Umbilical cord (tissue), 2 donors: ENCODE measurements around the gene RAB8B. TPM values are rescaled to one million over a fixed set of nuclear protein-coding genes. Genes with fewer than 3 reads are reported as not detected.

ENCODE experiments used
- DNase-seq: peaks from one replicate; pipeline ENCODE4 v3.0.0-alpha.2; 2015; ENCODE audit warnings: low spot score
- total RNA-seq: library from RNA; depleted of rRNA; stranded (reverse); fragments of >200 nt; gene quantifications from one replicate; pipeline ENCODE4 v1.2.3, GENCODE V29; 2014; ENCODE audit warnings: low replicate concordance; ENCODE audit not compliant: insufficient read depth

The RAB8B gene
- total RNA-seq, 1 donor from 2014 or later = 89.1 TPM

DNA sequence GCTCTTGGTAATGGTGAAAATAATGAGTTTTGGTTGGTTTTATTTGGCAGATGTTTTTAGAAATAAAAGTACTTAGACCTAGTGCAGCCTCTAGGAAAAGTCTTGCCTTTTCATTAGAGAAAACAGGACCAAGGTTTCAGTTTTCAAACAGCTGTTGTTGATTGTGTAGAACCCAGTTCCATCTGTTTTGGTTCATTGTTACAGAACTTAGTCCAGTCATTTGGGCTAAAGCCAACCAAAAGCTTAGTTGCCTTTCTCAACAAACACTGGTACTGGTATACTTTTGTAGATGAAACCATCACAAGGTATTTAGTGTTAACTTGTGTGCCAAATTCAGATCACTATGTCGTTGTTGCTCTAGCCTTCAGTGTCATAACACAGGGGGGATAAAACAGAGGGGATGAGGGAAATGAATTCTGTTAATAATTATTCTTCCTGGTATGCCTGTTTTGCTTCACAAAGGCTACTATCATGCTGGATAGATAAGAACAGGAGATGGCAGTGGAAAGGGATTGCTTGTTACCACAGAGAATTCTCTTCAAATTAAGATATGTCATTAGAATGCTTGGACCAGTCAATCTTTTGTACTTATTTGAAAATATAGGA is 75.4 kb downstream of the RAB8B start:
- DNase-seq = no peak

DNA sequence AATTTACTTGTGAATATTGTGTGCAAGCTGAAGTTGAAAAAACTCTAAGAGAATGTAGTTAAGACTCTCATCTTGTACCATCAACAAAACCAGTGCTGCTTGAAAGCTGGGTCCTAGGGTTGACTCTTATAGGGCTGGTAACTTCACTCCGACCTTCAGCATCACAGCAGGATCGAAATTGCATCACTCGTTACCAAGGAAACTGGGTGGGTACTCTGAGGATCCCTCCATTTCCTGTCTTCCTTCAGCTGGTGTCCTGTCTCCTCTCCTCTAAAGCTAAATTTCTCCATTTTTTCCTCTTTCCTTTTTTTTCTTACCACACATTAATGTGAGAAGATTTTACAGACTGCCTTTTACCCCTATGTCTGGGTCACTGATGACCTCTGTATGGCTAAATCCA is 85.0 kb downstream of the RAB8B start:
- DNase-seq = no peak

DNA sequence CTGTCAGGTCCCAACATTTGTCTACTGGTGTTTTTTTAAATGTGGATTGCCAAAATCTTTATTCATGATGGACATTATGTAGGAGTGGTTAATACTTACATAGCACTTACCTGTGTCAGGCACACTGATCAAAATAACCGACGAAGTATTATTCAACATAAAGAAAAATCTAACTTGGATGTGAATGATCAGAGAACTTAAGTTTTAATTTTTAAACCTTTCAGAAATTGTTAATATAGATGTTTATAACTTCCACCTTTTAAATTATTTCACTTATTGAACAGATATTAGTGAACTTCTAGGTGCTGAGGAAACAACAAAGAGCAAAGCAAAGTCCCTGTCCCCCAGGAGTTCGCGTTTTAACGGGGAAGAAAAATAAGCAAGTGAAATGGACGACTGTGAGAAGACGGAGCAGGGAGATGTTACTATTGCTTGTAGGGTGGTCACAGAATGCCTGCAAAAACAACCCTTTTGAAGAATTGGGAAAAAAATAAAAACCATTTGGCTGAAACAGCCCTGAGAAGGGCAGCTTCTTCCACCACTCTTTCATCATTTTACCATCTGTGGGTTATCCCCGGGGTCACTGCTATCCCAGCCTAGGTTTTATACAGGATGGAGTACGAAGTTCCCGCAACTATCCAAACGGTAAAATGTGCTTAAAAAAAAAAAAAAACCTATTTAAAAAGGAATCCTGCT is 87.1 kb downstream of the RAB8B start:
- DNase-seq = no peak

DNA sequence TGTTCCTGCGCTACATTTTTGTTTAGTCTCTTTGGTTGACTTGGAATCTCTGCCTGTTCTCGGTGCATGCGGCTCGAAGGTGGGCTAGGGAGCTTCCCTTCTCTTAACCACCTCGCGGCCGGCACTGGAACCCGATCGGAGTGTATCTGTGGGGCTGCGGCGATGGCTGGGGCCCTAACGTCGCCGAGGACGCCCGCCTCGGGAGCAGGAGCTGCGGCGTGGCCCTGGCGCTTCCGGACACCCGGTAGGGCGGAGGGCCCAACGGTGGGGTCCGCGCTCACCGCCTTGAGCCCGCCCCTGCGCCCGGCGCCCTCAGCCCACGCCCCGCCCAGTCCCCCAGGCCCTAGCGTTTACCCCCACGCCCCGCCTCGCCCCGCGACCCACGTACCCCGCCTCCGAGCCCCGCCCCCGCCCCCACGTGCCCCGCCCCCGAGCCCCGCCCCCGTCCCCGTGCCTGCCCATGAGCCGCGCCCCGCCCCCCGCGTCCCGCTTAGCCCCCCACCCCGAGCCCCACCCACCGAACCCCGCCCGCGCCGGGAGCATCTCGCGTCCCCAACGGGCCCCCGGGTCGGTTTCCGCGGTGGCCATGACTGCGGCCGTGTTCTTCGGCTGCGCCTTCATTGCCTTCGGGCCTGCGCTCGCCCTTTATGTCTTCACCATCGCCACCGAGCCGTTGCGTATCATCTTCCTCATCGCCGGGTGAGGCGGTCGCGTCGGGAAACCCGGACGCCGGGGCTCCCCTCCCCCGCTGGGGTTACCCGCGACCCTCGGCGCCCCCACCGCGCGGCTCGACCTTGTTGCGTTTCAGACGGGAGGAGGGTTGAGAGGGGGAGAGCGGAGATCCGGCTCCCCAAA is 87.9 kb downstream of the RAB8B start, which contains the start of gene APH1B:
APH1B (plus strand) TSS at position 568 of the 855 bp plus-strand sequence; CDS start at position 587, 19 bp downstream.
- DNase-seq = peak; percentile 86

DNA sequence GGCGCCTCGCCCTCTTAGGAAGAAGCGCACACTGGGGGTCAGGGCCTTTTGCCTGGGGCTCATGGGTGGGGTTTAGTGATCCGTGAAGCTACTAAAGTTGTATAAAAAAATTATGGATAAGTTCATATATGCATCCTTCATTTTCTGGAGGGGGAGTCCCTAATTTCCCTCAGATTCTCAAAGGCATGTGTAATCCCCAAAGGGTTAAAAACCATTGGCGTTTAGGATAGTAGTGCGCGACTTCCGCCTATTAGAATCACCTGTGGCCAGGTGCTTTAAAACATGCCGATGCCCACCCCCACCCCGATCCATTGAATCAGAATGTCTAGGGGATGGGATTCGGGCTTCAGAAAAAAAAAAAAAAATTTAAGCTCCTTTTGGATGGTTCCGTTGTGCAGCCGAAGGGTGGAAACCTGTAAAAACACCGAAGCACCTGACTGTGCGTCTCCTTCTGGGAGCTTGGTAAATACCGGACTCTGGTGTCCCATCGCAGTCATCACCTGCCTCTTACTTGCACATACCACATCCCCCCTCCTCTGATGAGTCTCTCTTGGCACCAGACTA is 88.6 kb downstream of the RAB8B start:
- peak; percentile 20 for DNase-seq

DNA sequence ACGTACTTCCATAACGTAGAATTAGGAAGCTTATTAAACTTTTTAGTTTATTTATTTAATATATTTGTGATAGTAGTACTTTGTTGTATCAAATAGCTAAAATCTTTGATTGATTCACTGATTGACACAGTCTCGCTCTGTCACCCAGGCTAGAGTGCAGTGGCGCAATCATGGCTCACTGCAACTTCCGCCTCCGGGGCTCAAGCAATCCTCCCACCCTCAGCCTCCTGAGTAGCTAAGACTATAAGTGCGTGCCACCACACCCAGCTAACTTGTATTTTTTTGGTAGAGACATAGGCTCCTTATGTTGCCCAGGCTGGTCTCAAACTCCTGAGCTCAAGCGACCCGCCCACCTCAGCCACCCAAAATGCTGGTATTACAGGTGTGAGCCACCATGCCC is 93.7 kb downstream of the RAB8B start:
- no peak for DNase-seq

DNA sequence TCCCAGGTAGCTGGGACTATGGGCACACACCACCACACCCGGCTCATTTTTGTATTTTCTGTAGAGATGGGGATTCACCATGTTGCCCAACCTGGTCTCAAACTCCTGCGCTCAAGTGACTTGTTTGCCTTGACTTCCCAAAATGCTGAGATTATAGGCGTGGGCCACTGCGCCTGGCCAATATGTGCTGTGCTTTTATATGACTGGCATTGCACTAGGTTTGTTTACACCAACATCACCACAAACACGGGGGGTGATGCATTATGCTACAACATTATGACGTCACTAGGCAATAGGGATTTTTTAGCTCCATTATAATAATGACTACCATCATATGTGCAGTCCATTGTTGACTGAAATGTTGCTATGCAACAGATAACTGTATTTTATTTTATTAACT is 94.9 kb downstream of the RAB8B start:
- no peak for DNase-seq

DNA sequence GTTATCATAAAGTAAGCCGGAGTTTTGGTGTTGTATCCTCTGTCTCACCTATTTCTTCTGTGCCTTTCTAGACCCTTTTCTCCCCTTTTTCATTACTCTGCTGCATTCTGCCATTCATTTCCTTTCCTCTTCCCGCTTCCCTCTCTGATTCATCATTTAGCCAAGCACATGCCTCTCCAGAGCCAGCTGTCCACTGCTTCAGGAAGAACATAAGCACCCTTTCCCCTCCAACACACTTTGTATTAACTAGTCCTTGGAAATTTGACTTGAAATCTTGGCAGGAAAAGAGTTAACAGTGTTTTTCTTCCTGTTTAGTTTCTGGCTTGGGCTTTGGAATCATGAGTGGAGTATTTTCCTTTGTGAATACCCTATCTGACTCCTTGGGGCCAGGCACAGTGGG is 97.7 kb downstream of the RAB8B start:
- no peak for DNase-seq

DNA sequence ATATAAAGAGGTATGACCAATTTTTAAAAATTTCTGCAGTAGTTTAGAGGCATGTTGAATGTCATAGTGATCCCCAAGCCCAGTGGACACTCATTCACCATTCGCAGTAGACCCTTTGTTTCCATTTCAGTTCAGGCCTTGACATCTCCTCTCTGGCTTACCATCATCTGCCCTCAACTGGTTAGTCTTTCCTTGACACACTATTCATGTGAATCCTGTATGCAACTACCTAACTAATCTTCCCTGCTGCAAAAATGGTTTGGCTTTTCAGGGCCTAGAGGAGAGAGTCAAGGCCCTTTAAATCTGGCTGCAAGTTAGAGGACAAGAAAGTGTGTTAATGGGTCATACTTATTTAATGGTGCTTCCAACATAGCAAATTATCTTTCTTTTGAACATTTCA is 98.9 kb downstream of the RAB8B start:
- no peak for DNase-seq

DNA sequence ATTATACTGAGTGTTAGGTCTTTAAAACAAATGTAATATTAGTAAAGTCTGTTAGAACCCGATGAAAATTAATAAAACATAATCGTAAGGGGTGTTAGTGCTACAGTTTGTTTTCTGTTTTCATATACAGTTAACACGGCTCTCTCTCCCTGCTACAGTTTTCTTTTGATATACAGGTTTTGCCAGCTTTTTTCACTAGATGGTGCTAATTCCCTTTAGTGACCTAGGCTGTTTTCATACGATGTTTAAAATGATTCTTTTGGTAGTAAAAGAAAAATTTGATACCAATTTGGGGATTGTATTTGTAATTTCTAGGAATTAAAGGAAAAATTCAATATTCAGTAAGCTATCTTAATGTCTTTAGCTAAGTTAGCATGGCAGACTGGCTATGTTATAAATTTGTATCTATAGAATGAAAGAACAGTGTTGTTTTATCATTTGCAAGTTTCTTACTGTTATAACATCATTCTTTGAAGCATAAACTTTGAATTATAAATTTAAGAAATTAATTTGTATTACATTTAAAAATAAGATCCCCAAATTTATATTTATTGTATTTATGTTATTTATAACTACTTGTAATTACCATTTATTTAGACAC is 99.5 kb downstream of the RAB8B start:
- peak; percentile 77 for DNase-seq

DNA sequence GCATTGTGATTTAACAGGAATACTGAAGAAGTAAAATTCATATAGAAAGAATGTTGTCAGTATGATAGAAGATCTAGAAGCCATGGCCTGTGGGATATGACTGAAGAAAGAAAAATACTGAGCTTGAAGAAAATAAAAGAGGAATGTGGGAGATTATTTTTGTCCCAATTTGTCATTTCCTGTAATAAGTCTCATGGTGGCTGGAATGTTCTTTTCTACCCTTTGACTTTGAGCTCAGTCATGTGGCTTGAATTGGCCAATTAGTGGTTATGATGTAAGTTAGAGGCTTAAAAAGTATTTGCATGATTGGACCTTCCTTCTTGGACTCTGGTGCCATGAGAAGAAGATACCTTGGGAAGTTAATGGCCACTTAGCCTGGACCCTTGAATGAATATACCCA is 102.1 kb downstream of the RAB8B start:
- DNase-seq = peak; percentile 45

DNA sequence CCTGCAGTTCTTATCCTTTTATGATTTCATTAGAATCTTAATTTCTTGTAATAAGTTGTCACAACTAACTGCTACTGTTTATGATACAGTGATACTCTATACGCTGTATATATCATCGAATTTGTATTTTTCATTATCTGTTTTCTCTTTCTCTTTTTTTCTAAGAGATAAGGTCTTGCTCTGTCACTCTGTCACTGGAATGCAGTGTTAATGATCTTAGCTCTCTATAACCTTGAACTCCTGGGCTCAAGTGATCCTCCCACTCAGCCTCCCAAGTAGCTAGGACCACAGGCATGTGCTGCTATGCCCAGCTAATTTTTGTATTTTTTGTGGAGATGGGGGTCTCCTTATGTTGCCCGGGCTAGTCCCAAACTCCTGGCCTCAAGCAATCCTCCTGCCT is 102.8 kb downstream of the RAB8B start:
- DNase-seq = no peak

DNA sequence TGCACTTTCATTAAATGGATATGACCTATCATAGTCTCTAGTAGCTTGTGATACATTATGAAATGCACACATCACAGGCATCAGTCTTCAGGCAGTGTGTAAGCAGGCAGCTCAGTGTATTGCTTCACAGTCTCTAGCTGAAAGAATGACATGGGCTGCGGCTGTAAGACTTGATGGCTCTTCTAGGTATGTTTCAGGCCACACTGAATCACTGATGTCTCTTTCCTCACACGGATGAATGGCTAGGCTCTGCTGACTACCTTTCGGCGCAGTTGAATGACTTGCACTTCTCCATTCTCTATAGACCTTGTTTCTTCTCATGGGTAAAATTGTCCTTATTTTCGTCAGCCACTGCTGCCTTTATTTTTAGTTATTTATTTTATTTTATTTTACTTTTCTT is 103.4 kb downstream of the RAB8B start:
- no peak for DNase-seq

DNA sequence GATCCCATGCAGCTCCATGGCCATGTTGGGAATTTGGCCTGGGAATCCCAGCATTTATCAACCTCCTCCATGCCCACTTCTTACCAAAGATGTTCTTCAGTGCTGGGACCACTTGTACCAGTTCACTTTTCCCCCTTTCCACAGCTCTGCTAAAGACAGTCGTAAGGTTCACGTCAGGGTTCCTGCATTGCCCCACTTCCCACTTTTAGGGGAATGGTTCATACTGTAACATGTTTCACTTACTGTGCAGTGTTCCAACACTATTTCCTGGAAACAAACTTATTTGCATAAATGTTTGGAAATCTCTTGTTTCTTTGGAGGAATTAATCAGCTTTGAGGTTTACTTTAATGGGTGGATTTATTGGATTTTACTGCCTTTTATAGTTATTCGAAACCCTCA is 105.0 kb downstream of the RAB8B start:
- DNase-seq = no peak

DNA sequence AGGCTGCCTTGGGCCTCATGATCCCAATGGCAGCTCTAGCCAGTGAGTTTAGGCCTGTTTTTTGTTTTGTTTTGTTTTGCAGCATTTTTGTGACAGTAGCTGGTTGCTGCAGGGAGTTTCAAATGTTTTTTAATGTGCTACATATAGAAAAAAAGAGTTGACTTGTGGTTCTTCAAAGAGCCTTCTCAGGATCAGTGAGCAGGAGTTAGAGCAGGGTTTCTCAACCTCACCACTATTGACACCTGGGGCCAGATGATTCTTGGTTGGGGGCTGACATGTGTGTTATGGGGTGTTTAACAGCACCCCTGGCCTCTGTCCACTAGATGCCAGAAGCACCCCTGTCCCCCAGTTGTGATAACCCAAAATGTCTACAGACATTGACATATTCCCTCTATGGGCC is 105.9 kb downstream of the RAB8B start:
- no peak for DNase-seq

DNA sequence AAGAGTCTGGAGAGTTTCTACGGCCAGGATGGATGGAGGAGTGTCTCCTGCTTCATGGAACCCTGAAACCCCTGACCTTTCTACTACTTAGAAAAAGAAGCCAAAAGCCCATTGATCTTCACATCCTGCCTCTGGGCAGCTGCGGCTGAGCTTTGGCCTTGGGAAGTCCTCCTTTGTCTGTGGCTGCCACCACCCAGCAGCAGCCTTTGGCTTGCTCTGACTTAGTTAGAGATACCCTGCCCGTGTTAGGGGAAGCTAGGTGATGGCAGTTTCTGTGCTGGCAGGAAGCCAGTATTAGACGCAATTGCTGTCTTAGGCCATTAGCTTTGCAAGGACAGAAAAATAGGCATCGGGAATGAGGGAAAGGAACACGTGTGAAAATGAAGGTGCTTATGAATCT is 106.8 kb downstream of the RAB8B start:
- DNase-seq = no peak

DNA sequence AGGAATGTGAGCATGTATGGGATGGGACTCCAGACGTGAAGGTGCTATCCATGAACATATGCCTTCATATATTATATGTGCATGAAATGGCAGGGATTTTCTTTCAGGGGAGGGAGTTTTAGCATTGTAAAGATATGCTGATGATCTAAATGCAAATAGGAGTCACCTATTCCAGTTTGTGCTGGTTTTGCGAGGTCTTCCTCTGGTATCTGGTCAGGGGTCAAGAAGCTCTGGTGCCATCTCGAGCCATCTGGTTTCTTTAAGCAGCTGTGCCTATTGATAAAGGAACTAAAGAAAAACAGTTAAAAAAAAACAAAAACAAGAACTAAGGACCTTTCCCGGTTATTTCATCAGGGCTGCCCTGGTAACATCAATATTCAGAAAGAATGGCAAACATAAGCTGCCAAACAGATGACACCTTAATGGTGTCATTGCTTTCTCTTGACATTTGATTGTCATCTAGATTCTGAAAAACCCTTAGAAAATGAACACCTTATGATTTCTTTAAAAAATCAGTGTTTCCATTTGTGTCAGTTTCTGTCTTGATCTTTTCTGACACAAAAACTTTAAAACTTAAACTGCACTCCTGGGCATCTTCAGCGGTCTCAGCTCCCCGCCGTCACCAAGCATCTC is 110.7 kb downstream of the RAB8B start:
- DNase-seq = no peak

DNA sequence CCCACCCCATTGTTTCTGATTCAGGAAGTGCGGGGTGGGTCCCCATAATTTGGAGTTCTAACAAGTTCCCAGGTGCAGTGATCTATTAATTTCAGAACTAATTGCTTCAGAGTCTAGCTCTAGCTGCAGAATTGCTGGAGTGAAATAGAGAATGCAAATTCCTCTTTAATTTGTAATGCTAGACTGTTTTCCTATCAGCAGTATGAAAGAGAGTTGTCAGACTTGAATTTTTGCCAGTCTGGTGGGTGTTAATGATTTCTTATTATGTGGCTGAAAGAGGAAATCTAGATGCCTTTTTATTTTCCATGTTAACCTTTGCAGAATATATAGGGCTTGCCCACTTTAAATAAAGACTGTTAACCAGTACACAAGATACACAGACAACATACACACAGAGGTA is 111.7 kb downstream of the RAB8B start:
- DNase-seq = no peak

DNA sequence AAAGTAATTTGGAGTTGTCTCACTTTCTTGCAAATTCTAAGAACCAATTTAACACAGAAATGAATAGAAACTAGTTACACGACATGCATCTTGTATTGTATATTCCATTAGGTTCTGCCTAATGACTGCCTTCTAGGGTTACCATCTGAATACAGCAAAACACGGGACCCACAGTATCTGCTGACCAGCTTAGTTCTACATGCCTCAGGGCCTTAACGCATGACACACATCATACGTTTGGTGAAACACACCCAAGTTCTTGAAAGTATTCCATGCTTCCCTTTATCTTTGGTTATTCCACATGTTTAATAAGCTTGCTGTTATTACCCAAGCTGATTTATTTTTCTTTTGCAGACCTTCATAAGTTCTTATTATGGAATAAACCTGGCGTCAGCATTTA is 115.9 kb downstream of the RAB8B start:
- no peak for DNase-seq

DNA sequence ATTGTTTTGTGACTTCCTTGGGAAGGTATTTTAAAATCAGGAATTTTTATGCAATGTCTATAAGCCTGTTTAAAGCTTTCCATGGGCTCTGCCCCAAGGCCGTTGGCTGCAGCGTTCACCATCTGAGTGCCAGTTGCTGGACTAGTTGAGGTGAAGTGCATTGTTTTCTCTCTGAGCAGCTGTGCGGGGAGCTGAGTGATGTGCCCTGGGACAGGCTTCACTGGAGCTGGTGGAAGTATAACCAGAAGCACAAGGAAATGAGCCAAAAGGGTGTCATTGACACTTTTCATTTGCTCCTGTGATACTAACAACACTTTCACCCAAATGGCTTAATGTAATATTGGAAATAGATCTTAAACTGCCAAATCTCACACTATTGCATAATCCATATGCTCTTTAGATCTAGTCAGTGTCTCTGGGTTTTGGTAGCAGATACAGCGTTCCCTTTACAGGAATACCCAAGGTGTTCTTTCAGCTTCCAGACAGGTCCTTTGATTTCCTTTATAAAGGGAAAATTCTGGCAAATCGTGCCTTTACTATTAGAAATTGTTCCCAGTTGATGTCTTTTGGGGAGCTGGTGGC is 117.2 kb downstream of the RAB8B start:
- no peak for DNase-seq

DNA sequence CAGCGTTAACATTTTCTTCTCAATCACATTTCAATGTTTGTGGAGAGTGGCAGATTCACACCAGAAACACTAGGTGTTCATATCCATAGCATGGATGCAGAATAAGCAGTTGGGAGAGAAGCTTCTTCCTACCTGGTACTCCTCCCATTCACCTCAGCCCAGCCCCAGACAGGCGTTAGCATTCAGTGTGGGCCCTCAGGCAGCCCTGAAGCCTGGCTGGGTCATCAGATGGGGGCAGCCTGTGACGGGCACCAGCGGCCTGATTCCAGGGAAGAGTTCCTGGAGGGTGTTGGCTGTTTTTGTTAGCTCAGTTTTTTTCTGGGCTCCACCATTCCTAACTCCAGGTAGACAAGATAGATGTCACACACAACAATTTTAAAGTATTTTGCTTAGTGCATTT is 119.1 kb downstream of the RAB8B start:
- DNase-seq = no peak
